GM19099 (cell line): ENCODE results near the gene IQGAP3.

Source experiments
- POLR2A ChIP-seq: IDR thresholded peaks from 3 replicates; pipeline ENCODE4 v1.6.1; 2011; ENCODE audit warnings: low read depth; ENCODE audit not compliant: insufficient read length; ENCODE audit errors: extremely low read depth

Gene IQGAP3

GRCh38 chr1:156502894-156503697 is 69.3 kb downstream of the IQGAP3 start:
- no peak for TF ChIP-seq POLR2A

GRCh38 chr1:156502391-156502893 is 69.9 kb downstream of the IQGAP3 start:
- TF ChIP-seq POLR2A: no peak

GRCh38 chr1:156500793-156501506 is 71.4 kb downstream of the IQGAP3 start:
- TF ChIP-seq POLR2A: peak; percentile 75

- TF ChIP-seq POLR2A: no peak
These were observed 71.9 kb downstream of the IQGAP3 start, which contains the start of gene MEF2D for GRCh38 chr1:156500543-156500792. Gene MEF2D (minus strand): TSS chr1:156500775. CDS start chr1:156483292, 17,483 bp downstream.

- TF ChIP-seq POLR2A: no peak
These were observed 72.4 kb downstream of the IQGAP3 start for GRCh38 chr1:156499842-156500542.

- no peak for TF ChIP-seq POLR2A
These were observed 73.0 kb downstream of the IQGAP3 start for GRCh38 chr1:156499194-156499841.

- no peak for TF ChIP-seq POLR2A
These were observed 73.8 kb downstream of the IQGAP3 start for GRCh38 chr1:156498432-156499193.

GRCh38 chr1:156497743-156498431 is 74.5 kb downstream of the IQGAP3 start:
- TF ChIP-seq POLR2A: no peak

GRCh38 chr1:156497078-156497742 is 75.2 kb downstream of the IQGAP3 start:
- peak; percentile 15 for TF ChIP-seq POLR2A

- no peak for TF ChIP-seq POLR2A
These were observed 76.1 kb downstream of the IQGAP3 start for GRCh38 chr1:156496211-156496761.

- no peak for TF ChIP-seq POLR2A
These were observed 76.8 kb downstream of the IQGAP3 start for GRCh38 chr1:156495401-156496140.

- no peak for TF ChIP-seq POLR2A
These were observed 78.0 kb downstream of the IQGAP3 start for GRCh38 chr1:156494309-156494895.
